NCI-H2029 treated with DMSO at 0.1 percent for 48 hours (cell line): ENCODE measurements around the gene SOD3.

Experiments used
- DNase-seq: peaks from one replicate; lab custom pipeline; 2025; lab: John Stamatoyannopoulos, UW

SOD3 gene

GRCh38 chr4:24775032-24775605 lies 20.3 kb upstream of the SOD3 start:
- no peak for DNase-seq

GRCh38 chr4:24775750-24776149 lies 19.6 kb upstream of the SOD3 start:
- DNase-seq: no peak

GRCh38 chr4:24777536-24778463 lies 17.6 kb upstream of the SOD3 start:
- no peak for DNase-seq

DNA sequence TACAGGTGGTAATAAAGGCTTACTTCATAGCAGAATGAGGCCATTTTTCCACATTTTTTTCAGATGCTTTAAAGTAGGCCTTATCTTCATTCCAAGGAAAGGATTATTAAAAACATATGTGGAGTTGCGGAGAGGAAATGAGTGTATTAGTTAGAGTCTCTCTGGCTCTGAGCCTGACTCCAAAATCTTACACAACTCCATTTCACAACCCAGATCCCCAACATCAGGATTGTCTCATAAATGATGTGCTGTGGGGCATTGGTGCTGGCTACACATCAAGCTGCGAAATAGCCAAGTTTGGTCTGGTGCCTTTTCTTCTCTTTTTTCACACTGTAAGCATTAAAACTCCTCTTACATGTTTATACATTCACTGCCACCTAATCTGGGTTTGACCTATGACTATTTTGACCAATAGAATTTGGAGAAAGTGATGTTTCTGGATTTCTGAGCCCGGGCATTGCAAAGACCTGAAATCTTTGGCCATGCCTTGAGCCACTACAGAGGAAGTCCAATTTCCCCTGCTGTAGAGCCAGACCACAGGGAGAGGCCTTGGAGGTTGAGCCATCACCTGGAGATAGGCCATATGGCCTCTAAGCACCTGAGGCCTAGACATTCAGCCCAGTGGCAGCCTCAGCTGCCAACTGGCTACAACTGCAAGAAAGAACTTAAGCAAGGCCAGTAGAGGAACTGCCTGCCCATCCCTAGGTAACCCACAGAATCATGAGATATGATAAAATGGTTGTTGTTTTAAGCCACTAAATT lies 16.7 kb upstream of the SOD3 start:
- no peak for DNase-seq

DNA sequence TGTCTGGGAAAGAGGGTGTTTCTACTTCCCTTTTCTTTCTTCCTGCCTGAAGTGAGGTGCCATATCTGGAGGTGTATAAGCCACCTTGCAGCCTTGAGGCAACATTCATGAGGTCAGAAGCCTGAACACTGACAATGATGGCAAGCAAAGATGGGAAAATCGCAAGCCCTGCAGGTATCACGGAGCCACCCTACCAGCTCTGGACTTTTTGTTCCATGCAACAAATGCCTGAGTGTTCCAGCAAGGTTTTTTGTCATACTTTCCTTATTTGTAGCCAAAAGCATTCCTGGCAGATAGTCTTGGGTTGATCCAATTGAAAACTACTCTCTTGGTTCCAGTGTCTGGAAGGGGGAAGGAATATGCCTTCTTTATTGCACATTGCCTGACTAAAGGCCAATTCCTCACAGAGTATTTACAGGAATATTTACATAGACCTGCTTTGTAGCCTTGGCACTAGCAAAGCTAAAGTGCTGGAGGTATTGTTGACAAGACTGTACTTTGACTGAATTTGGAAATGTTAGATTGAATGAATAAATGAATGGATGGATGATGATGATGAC lies 14.4 kb upstream of the SOD3 start:
- no peak for DNase-seq

GRCh38 chr4:24781999-24782745 lies 13.2 kb upstream of the SOD3 start:
- no peak for DNase-seq

DNA sequence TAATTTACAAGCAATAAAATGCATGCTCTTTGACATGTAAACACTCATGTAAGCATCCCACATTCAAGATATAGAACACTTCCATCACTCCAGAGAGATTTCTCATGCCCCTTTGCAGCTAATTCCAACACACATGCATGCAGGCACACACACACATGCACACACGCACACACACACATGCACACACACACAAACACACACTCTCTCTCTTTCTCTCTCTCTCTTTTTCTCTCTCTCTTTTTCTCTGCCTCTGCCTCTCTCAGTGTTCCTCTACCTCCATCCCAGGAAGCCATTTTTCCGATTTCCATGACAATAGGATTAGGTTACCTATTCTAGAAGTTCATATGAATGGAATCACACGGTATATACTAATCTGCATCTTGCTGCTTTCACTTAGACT lies 11.9 kb upstream of the SOD3 start:
- DNase-seq: no peak

GRCh38 chr4:24791043-24791442 lies 4.3 kb upstream of the SOD3 start:
- DNase-seq: no peak

GRCh38 chr4:24792552-24792951 lies 2.8 kb upstream of the SOD3 start:
- DNase-seq: no peak

DNA sequence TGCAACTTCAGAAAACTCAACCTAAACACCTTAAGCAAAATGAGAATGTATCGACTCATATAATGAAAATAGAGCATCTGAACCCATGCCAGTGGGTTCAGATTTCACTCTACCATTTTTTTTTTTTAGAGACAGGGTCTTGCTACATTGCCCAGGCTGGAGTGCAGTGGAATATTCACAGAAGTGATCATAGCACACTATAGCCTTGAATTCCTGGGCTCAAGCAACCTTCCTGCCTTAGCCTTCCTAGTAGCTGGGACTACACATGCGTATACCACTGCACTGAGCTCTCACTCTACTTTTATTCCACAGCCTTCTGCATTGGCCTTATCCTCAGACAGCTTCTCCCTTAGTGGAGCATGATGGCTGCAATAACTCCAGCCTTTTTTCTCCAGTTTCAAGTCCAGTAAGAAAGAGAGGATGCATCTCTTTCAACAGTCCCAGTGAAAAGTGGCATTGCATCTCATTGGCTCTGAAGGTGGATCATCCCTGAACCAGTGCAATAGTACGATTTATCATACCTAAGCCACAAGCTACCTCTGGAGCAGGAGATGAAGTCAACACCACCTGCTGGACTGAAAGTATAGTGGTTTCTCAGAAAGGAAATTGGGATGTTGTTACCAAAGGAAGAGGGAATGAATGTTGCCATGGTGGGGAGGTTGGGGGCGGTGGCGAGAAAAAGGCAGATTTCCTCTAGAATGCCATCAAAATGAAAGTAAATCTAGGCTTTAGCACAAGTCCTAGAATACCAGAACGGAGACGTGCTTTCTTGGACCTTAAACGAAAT lies 2.0 kb upstream of the SOD3 start:
- no peak for DNase-seq

DNA sequence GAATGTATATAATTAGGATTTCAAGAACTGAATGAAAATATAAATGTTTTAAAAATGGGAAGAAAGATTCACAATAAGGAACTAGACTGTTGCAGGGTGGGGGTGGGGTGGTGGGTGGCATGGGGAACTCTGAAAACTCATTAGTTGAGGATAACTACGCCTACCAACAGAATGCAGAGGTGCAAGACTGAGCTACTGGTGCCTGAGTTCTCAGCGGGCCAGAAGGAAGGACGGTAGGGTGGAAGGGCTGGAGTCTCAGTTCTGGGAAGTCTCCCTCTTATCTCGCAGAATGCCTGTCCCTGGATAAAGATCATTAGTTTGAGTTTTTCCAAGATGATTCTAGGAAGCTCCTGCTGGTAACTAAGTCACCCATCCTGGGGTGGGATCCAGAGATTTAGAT lies 1.3 kb upstream of the SOD3 start:
- no peak for DNase-seq

DNA sequence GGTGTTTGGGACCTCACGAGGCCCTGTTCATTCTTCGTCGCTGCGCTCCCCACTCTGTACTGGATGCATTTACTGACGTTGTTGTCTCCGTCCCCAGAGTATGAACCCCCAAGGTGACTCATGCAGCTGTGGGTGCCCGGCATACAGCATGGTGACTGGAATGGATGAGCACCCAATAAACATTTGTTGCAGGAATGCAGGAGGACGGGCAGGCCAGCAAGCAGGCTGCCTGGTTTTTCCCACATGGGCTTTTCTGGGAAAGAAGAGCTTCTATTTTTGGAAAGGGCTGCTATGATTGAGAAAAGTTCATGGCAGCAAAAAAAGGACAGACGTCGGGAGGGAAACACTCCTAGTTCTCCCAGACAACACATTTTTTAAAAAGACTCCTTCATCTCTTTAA lies 893 bp upstream of the SOD3 start:
- DNase-seq: no peak

DNA sequence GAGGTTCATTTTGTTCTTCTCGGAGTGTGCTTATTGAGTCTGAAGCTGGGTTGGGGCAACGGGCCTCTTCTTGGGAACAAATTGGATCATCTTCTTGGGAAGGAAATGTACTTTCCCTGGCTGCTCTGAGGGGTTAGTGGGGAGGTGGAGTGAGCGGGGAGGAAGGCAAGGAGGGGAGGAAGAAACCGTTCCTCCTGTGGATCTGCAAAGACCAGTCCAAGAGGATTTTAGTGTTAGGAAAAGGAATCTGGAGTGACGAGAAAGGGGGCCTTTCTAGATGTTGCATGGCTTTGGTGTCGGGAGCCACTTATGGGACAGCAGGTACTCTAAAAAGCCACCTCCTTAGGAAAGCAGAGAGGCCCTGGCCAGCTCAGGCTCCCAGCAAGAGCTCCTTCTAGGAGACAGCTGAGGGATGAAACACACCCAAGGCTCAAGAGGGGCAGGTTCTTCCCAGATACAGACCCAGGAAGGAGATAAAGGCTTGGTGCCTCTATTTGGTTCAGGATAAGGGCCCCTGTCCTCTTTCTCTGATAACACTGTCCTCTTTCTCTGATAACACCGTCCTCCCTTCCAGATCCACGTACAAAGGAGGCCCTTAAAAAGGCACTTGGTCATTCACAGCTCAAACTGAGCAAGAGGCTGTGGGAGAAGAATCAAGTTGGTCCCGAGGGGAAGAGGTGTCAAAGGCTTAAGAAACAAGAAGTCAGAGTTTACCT lies 451 bp downstream of the SOD3 start:
- DNase-seq: no peak

- DNase-seq: no peak
Observed at GRCh38 chr4:24796620-24797019, 1.2 kb downstream of the SOD3 start.

DNA sequence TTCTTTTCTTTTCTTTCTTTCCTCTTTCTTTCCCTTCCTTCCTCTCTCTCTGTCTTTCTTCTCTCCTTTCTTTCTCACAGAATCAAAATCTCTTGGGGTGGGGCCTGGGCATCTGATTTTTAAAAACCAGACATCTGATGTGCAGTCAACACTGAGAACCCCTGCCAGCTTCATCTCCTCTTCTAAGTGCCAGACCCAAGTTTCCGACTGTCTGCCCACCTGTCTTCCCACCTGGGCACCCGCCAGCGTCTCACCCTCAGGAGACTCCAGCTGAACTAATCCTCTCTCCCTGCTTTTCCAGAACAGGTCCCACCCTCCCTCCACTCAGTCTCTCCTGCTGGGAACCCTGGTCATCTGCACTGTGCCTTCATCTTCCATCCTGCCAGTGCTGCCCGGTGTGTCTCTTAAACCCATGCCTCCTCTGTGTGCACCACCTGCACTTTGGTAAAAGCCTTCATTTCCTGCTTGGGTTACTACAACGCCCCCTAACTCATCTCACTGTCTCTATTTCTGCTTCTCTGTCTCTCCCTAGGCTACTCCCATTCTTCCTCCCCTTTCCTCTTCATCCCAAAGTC lies 2.8 kb downstream of the SOD3 start:
- DNase-seq: no peak

GRCh38 chr4:24799196-24799543 lies 3.8 kb downstream of the SOD3 start:
- no peak for DNase-seq

GRCh38 chr4:24799544-24800324 lies 4.4 kb downstream of the SOD3 start:
- no peak for DNase-seq

DNA sequence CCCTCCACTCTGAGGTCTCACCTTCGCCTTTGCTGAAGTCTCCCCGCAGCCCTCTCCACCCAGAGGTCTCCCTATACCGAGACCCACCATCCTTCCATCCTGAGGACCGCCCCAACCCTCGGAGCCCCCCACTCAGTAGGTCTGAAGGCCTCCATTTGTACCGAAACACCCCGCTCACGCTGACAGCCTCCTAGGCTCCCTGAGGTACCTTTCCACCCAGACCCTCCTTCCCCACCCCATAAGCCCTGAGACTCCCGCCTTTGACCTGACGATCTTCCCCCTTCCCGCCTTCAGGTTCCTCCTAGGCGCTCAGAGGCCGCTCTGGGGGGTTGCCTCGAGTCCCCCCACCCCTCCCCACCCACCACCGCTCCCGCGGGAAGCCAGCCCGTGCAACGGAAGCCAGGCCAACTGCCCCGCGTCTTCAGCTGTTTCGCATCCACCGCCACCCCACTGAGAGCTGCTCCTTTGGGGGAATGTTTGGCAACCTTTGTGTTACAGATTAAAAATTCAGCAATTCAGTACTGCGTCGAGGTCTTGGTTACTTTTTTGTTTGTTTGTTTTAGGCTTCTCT lies 5.0 kb downstream of the SOD3 start:
- no peak for DNase-seq
